GM13976 (cell line): ENCODE measurements around the gene ZNF543.

ENCODE experiments used
- DNase-seq: peaks from one replicate; pipeline ENCODE4 v3.0.0; 2012; ENCODE audit warnings: low spot score
- in situ Hi-C: fragments of 300-500 bp; cut with MboI; formaldehyde crosslinking; loops from one replicate; pipeline ENCODE4 v1.12.0; 2022; ENCODE audit warnings: low sequenced_read_pairs, mixed read lengths, inconsistent platforms; ENCODE audit not compliant: unreplicated experiment
- TF ChIP-seq, protein P1 (sequence below): IDR thresholded peaks from 2 replicates; pipeline ENCODE4 v1.5.1; 2012; ENCODE audit warnings: borderline replicate concordance, mild to moderate bottlenecking; ENCODE audit not compliant: insufficient read depth; ENCODE audit errors: extremely low read depth, missing control alignments, control extremely low read depth

The ZNF543 gene

DNA sequence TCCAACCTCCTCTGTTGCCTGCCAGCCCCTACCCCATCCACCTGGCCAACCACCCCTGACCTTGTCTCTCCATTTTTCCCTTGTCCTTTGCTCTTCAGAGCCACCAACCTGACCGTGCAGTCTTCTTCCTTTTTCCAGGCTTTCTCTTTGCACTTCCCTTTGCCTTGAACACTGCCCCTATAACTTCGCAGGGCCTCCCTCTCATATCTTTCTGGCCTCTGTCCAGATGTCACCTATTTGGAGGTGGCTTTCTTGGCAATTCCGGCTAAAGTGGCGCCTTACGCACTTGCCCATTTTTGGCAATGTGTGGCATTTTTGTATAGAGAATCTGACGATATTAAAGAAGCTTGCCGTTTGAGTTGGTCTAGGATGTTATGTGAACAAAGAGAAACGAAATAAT is 844 bp downstream of the ZNF543 start:
- TF ChIP-seq, protein P1, sequence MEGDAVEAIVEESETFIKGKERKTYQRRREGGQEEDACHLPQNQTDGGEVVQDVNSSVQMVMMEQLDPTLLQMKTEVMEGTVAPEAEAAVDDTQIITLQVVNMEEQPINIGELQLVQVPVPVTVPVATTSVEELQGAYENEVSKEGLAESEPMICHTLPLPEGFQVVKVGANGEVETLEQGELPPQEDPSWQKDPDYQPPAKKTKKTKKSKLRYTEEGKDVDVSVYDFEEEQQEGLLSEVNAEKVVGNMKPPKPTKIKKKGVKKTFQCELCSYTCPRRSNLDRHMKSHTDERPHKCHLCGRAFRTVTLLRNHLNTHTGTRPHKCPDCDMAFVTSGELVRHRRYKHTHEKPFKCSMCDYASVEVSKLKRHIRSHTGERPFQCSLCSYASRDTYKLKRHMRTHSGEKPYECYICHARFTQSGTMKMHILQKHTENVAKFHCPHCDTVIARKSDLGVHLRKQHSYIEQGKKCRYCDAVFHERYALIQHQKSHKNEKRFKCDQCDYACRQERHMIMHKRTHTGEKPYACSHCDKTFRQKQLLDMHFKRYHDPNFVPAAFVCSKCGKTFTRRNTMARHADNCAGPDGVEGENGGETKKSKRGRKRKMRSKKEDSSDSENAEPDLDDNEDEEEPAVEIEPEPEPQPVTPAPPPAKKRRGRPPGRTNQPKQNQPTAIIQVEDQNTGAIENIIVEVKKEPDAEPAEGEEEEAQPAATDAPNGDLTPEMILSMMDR: no peak
- in situ Hi-C loops: no loop called here
- no peak for DNase-seq

DNA sequence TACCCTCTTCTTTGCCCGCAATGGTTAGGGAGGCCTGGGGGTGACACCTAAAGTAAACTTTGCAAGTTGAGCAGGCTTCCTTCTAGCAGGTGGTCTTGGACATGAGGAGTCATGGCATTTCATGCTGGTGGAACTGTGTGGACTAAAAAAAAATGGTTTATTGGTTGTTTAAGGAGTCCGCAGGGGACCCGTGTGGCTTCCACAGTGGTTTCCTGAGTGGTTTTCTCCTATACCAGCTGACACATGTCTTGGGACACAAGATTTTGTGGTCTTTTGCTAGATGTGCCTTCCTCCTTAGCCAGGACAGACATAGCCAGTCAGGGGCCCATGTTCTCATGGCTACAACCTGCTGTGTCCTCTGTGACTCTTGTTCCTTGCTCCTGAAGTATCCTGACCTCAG is 1.5 kb downstream of the ZNF543 start:
- in situ Hi-C loops: no loop called here
- no peak for DNase-seq
- TF ChIP-seq, protein P1: no peak

DNA sequence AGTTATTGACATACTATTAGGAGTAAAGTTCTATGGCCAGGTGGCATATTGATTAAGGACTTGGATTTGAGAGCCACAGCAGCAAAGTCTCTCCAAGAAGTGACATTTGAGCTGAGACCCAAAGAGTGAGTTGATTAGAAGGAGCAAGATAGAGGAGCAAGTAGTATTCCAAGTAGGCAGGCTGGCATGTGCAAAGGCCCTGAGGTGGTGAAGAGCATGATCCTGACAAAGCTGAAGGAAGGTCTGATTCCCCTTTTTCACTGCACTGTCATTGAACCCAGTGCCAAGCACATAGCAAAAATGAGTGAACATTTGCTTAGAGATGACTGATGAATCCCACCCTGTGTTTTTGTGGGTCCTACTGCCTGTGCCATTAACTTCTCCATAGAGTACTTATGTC is 4.7 kb downstream of the ZNF543 start:
- in situ Hi-C loops: no loop called here
- TF ChIP-seq, protein P1: no peak

DNA sequence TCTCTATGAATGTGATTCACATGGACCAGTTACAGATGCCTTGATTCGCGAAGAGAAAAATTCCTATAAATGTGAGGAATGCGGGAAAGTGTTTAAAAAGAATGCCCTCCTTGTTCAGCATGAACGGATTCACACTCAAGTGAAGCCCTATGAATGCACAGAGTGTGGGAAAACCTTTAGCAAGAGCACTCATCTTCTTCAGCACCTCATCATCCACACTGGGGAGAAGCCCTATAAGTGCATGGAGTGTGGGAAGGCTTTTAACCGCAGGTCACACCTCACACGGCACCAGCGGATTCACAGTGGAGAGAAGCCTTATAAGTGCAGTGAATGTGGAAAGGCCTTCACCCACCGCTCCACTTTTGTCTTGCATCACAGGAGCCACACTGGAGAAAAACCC is 7.7 kb downstream of the ZNF543 start:
- in situ Hi-C loops: no loop called here

More for the DNA sequence above, 4.7 kb downstream of the ZNF543 start:
- DNase-seq: no peak

DNA sequence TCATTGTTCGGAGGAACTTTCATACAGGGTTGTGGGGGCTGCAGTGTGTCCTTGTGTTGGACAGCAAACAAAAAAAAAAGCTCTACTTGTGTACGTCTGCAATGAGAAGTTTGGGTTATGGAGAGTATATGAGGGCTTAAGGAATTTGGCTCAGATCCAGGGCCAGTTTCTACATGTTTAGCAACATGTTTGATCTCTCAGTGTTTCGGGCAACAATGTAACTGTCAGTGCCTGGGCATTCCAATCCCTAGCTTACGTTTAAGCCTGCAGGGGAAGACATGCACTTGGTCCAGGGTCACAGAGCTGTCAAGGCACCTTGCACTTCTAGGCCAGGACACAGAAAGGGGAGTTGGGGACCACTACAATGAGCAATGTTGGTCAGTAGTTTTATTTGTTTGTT is 13.9 kb downstream of the ZNF543 start:
- TF ChIP-seq, protein P1: no peak
- in situ Hi-C loops: no loop called here
- DNase-seq: no peak

More for the DNA sequence above, 7.7 kb downstream of the ZNF543 start:
- TF ChIP-seq, protein P1: no peak
- no peak for DNase-seq

DNA sequence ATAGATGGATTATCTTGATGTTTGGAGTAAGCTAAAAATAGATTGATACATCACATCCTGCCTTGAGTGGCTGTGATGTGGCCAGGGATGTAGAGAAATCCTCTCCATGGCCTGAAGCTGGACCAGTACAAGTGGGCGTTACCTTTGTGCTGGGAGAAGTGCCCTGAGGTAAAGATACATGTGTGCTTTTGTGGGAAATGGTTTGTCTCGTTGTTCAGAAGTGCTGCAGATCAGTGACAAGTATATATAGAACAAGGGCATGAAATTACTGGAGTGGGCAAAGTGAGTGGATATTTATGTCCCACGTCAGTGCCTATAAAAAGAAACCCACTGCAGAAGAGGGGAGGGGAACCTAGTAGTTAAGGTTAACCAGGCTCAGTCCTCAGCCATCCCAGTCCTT is 18.6 kb downstream of the ZNF543 start:
- TF ChIP-seq, protein P1: no peak
- in situ Hi-C loops: no loop called here
- no peak for DNase-seq

DNA sequence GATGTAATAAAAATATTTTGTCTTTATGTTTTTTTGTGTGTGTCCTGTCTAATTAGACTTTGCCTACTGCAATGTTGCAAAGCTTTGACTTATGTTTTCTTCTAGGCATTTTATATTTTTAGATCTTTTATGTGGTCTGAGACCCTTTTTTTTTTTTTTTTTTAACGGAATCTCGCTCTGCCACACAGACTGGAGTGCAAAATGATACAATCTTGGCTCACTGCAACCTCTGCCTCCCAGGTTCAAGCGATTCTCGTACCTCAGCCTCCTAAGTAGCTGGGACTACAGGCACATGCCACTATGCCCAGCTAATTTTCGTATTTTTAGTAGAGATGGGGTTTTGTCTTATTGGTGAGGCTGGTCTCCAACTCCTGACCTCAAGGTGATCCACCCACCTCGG is 22.3 kb downstream of the ZNF543 start:
- in situ Hi-C loops: no loop called here
- TF ChIP-seq, protein P1: no peak
- DNase-seq: no peak
